NCI-H2196 (cell line): Measurements from ENCODE around the gene HLA-B.

ENCODE experiments used
- DNase-seq: peaks from one replicate; lab custom pipeline; 2025; ENCODE audit not compliant: unreplicated experiment; lab: John Stamatoyannopoulos, UW

The HLA-B gene

GRCh38 chr6:31353384-31353945 lies 3.5 kb downstream of the HLA-B start:
- no peak for DNase-seq

- no peak for DNase-seq
Measured at GRCh38 chr6:31352683-31353383, 4.1 kb downstream of the HLA-B start.

GRCh38 chr6:31352310-31352682 lies 4.7 kb downstream of the HLA-B start:
- no peak for DNase-seq

GRCh38 chr6:31351401-31352309 lies 5.3 kb downstream of the HLA-B start:
- DNase-seq: no peak

- no peak for DNase-seq
Measured at GRCh38 chr6:31351033-31351380, 6.0 kb downstream of the HLA-B start.

- no peak for DNase-seq
Measured at GRCh38 chr6:31350196-31351032, 6.6 kb downstream of the HLA-B start.

GRCh38 chr6:31349301-31349700 lies 7.7 kb downstream of the HLA-B start:
- no peak for DNase-seq

GRCh38 chr6:31345026-31345730 lies 11.8 kb downstream of the HLA-B start:
- DNase-seq: no peak

GRCh38 chr6:31340228-31340627 lies 16.8 kb downstream of the HLA-B start:
- DNase-seq: no peak

- DNase-seq: no peak
Measured at GRCh38 chr6:31339210-31339609, 17.8 kb downstream of the HLA-B start.

- DNase-seq: peak; percentile 17
Measured at GRCh38 chr6:31336896-31337496, 20.0 kb downstream of the HLA-B start.

GRCh38 chr6:31332637-31333602 lies 24.1 kb downstream of the HLA-B start:
- DNase-seq: no peak

GRCh38 chr6:31328355-31328960 lies 28.5 kb downstream of the HLA-B start:
- DNase-seq: no peak

- no peak for DNase-seq
Measured at GRCh38 chr6:31321820-31322219, 35.2 kb downstream of the HLA-B start.

- DNase-seq: no peak
Measured at GRCh38 chr6:31321005-31321707, 35.8 kb downstream of the HLA-B start.

- DNase-seq: no peak
Measured at GRCh38 chr6:31317036-31317435, 39.9 kb downstream of the HLA-B start.

GRCh38 chr6:31309641-31310040 lies 47.3 kb downstream of the HLA-B start:
- no peak for DNase-seq

- no peak for DNase-seq
Measured at GRCh38 chr6:31308845-31309175, 48.2 kb downstream of the HLA-B start.
